GM21447 (cell line): ENCODE results near the gene LRRC8C.
"Not testable (repeated sequence)": the region's sequence is repeated elsewhere in the genome, so short reads cannot be mapped to it uniquely, and the experiment has no call there.

Experiments
- ATAC-seq: cut with Tn5 transposase; IDR thresholded peaks from one replicate; pipeline ENCODE4 v1.9.1; 2021; ENCODE audit not compliant: unreplicated experiment

Gene LRRC8C

DNA sequence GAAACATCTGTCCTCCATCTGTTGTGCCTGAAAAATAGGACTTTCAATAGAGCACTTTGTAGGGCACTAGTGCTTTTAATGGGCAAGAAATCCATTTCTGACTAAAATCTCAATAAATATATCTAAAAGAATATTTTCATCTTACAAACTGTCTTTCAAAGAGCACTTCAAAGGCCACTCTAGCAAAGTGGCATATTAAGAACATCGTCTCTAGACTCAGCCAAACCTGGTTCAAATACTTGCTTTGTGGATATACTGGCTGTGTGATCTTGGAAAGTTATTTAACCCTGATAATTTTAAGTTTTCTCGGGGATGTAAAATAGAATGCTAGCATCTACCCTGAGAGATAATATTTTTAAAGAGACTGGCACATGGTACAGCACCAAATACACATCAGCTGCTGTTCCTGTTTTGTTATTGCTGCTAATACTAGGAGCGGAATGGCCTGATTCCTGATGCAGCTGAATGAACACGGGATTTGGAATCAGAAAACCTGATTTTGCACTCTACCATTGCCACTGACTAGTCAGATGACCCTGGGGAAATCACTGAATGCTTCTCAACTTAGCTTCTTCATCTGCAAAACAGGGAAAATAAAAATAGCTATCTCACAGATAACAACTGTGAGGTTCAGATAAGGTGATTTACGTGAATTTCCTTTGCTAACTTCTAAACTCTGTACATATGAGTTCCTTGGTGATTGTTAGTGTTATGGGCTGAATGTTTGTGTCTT lies 25.2 kb upstream of the LRRC8C start:
- ATAC-seq, result no peak

DNA sequence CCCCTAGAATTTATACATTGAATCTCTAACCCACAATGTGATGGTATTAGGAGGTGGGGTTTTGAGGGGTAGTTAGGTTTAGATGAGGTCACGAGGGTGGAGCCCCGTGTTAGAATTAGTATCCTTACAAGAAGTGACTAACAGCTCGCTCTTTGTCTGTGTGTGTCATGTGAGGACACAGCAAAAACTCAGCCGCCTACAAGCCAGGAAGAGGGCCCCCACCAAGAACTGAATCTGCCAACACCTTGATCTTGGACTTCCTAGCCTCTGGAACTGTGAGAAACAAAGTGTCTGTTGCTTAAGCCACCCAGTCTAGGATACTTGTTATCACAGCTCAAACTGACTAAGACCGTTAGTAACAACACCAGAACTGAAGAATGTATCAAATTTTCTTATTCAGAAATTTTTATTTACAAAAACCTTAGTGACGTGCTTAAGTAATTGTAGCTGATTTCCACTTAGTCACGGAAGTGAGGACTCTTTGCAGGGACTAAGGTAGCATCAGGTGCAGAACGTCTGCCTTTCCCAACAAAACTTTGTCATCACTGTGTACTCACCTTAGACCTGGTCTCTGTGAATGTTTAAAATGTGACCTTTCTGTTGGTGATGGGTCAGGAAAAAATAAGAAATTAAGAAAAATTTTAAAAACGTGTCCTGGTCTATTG lies 24.5 kb upstream of the LRRC8C start:
- no peak for ATAC-seq

- no peak for ATAC-seq
Observed at GRCh38 chr1:89608984-89609725, 23.8 kb upstream of the LRRC8C start.

DNA sequence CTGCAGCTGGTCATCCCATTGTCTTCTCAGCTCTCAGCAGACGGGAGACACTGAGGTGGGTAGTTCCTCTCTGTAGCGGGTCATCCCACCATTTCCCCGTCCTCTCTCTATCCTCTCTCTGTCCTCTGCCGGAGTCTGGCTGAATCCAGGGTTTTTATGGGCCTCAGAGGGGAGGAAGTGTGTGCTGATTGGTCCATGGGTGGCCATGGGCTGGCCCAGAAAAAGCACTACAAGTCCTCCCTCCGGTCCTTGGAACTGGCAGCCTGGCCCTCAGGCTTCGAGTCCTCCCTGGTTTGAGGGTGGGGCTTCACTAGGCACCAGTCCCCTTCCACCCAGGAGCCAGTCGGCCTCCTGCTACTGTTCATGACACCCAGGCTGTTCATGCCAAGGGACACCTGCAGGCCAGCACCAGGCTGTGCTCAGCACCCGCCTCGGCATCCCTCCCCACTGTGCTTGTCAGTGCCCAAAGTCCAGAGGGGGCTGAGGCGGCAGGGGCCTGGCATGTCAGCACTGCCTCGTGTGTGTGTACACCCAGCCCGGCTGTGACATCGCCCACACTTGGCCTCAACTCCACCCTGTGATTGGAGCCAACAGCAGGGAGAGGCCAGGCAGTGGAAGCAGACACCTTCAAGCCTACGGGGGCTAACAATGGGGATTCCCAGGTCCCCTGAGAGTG lies 23.0 kb upstream of the LRRC8C start:
- no peak for ATAC-seq

DNA sequence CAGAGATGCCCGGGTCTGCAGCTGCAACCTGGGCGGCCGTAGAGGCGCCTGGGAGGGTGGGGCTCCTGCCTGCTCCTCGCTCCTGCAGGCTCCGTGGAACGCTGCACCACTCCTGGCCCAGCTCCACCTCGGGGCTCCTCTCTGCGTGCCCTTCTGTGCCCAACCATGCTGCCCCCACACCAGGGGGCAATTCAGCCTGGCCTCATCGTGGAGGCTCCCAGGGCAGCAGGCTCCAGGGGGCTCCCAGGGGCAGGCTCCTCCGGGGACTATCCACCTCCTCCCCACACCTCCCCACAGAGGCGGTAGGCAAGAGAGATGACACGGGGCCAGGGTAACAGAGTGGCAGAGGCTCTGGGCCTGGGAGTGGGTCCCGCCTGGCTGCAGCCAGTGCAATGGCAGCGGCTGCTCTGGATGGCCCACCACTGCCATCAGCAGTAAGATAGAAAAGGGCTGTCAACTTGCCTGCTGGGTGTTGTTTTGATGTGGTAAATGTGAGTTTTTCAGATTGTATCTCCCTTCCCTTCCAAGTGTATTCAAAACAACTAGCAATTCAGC lies 22.4 kb upstream of the LRRC8C start:
- ATAC-seq, result no peak

DNA sequence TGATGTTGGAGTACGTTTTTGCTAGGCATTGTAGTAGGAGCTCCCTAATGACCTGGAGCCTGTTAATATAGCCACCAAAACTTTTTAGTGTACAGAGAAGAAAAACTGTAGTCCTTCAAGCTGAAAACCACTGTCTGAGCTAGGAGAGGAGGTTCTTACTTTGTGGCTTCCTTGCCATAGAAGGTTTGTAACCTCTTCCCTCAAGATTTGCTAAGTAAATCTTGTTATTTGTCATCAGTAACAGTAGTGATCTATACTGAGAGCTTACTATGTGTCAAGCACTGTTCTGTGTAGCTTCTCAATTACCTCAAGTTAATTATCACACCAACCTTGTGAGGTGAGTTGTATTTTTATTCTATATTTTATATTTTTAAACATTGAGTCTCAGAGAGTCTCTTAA lies 21.2 kb upstream of the LRRC8C start:
- peak; percentile 96 for ATAC-seq

GRCh38 chr1:89613928-89614327 lies 19.0 kb upstream of the LRRC8C start:
- no peak for ATAC-seq

GRCh38 chr1:89615676-89616598 lies 17.0 kb upstream of the LRRC8C start:
- ATAC-seq, result no peak

GRCh38 chr1:89616844-89617627 lies 15.9 kb upstream of the LRRC8C start:
- ATAC-seq, result no peak

DNA sequence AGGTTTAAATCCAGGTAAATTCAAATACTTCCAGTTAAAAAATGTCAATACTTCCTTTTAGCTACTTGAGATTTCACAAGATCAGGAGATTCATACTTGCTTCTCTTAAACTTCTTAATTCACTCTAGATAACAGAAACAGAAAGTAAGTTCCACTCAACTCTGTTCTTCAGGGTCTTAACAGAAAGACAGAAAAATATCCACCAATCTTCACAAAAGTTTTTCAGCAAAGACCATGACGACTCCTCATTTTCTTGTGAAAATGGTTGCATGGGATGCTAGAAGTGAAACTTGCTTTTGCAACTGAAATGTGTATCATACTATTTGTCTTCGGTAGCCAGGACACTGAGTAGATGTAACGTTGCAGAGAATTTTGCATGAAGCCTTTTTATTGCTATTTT lies 12.3 kb upstream of the LRRC8C start:
- no peak for ATAC-seq

DNA sequence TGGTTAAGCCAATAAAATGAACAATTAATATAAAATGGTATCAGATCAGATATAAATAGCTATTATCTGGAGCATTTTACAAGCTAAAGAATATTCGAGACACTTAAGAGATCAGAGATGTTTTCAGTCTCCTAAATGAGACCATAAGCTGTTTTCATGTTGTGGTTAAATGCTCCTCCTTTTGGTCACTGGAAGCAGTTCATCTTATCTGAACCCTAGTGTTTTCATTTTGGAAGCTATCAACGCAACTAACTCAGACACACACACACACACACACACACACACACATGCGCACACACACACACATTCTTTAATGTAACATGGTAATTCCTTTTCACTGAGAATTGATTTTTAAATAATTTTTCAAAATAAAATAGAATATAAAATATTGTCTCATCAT lies 10.0 kb upstream of the LRRC8C start:
- no peak for ATAC-seq

DNA sequence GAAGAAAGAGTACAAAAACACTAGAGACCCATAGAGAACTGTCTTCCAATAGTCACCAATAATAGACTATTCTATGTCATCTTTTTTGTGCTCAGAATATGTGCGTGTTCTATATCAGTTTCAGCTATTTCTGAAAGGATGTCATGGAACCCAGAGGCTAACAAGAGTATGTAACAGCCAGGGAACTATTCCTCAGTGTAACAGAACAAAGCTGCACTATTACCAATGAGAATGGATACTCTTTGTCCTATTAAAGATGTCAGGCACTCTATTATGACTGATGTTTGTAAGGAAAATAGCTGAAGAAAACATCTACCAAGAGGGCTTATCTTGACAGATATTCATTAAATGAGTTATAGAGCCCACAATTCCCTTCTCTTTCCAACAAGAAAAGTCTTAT lies 8.6 kb upstream of the LRRC8C start:
- no peak for ATAC-seq

DNA sequence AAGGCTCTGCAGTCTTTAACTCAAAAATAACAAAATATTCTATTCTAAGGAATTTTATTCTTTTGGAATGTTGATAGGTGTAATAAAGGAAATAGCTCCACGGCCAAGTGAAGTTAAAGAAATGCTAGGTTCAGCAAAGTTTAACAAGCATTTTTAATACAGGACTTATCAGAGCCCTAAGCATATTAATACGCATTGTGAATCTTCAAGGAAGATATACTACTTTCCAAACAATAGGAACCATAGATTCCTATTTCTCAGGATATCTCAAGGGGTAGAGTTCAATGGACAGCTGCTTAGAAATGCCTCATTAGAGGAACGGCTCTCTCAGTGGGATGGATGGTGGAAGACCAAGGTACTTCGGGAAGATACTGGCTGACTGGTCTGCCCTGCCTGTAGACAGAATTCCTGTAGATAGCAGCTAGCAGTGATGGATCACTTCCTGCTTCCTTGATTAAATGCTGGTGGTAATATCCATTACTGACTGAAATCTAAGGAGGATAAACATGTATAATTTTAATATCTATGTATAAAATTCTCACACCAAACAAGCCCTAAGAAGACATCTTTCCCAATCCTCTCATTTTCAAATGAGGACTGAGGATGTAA lies 8.1 kb upstream of the LRRC8C start:
- no peak for ATAC-seq

- no peak for ATAC-seq
Observed at GRCh38 chr1:89627596-89627962, 5.3 kb upstream of the LRRC8C start.

DNA sequence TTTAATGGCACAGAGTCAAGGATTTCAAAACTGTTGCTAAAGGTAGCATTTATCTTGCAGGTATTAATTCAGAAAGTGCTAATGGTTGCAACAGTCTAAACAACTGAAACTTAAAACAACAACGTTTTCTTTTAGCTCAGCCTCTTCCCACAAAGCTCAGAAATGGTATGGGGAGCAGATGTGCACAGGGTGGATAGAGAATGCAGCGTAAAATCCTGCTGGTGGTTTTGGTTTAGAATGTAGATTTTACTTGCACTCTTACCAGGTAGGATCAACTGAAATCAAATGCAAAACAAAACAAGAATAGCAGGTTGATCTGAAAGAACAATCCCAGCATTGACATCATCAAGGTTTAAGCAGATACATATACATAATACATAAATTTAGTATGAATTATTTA lies 3.8 kb upstream of the LRRC8C start:
- ATAC-seq, result no peak

- not testable (repeated sequence) for ATAC-seq
Observed at GRCh38 chr1:89629600-89629999, 3.3 kb upstream of the LRRC8C start.

DNA sequence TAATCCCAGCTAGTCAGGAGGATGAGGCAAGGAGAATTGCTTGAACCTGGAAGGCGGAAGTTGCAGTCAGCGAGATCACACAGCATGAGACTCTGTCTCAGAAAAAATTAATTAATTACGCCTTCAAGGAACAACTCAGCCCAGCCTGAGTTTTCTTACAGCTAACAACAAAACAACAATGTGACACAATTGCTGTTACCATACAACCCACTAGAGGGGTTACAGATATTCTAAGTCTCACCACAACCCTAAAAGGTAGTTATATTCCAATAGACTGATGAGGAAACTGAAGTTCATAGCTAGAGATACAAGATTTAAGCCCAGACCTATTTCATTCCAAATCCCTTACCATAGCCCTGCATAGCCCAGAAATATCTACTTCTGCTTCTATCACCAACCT lies 2.9 kb upstream of the LRRC8C start:
- ATAC-seq, result no peak

GRCh38 chr1:89631816-89632656 lies 884 bp upstream of the LRRC8C start:
- ATAC-seq, result no peak
